NCI-H2196 treated with DMSO at 0.1 percent for 48 hours (cell line): ENCODE data around the gene PHRF1.

Experiments
- DNase-seq: peaks from one replicate; lab custom pipeline; 2025; ENCODE audit not compliant: unreplicated experiment; lab: John Stamatoyannopoulos, UW

The PHRF1 gene

DNA sequence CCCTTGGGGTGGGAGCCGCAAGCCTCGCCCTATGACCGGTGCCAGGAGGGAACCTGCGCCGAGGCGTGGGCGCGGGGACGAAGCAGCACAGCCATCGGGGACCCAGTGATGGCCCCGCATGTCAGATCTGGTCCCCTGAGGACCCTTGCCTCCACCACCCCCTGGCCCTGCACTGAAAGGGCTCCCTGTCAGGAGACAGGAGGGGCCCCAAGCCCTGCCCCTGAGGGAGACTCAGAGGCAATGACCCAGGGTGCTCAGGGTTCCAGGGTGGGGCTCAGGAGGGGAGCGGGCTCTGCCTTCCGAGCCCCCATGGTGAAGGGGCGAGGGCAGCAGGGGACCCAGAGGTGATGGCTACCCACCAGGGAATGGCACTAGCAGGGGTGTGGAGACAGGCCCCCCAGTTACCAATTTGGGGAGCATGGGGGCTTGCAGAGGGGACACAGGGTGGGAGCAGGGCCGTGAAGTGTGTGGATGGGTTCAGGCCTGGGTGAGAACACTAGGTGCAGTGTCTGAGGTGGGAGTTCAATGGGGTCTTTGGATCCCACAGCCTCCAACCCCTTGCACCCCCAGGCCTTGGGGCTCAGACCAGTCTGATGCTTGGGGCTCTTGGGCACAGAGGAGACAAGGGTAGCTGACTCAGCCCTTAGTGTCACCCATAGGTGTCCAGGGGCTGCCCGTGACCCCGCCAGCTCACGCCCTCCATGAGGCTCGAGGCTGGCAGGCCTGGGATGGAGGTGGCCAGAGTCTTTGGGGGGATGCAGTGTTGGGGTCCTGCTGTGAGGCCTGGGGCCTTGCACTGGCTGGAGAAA, 38.4 kb upstream of the PHRF1 start:
- no peak for DNase-seq

DNA sequence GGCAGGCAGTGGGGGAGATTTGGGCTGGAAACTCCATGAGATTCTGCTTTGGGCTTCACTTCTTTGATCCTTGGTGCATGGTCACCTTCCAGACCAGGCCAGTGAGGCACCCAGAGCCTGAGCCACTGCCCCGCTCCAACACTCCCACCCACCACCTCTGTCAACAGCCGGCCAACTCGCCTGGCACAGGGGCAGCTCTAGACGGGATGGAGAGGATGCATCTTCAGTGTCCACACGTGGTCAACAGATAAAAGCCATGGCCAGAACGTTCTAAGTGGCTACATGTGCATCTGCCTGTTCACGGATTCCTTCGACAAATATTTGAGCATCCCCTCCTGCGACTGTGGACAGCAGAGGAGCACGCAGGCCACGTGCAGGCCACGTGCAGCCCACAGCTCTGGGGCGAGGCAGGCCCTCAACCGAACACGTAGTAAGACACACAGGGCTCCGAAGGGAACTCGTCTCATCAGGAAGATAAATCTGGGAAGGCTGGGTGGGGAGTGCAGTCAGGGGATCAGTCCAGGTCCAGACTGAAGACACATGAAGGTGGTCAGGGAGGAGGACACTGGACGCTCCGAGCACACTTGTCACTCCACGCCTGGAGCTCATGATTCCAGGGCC, 37.7 kb upstream of the PHRF1 start:
- no peak for DNase-seq

DNA sequence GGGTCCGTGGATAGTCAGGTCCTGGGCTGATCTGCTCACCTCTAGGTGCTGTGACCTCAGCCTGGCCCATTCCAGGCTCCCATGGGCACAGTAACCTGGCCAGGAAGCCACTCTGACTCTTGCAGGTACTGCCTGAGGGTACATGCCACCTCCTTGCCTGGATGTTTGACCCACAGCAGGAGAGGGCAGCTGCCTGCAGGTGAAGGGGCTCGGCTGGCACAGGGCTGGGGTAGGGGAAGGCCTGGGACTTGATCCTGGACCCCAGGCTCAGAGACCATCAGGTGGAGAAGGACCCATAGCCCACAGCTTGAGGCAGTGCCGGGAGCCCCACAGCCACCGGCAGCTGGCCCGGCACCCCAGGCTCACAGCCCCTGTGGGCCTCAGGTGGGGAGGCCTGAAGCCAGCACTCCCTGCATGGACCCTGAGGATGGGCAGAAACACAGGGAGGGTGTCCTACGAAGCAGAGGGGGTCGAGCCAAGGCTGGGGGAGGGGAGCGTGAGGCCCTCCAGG, 36.2 kb upstream of the PHRF1 start:
- DNase-seq: no peak

DNA sequence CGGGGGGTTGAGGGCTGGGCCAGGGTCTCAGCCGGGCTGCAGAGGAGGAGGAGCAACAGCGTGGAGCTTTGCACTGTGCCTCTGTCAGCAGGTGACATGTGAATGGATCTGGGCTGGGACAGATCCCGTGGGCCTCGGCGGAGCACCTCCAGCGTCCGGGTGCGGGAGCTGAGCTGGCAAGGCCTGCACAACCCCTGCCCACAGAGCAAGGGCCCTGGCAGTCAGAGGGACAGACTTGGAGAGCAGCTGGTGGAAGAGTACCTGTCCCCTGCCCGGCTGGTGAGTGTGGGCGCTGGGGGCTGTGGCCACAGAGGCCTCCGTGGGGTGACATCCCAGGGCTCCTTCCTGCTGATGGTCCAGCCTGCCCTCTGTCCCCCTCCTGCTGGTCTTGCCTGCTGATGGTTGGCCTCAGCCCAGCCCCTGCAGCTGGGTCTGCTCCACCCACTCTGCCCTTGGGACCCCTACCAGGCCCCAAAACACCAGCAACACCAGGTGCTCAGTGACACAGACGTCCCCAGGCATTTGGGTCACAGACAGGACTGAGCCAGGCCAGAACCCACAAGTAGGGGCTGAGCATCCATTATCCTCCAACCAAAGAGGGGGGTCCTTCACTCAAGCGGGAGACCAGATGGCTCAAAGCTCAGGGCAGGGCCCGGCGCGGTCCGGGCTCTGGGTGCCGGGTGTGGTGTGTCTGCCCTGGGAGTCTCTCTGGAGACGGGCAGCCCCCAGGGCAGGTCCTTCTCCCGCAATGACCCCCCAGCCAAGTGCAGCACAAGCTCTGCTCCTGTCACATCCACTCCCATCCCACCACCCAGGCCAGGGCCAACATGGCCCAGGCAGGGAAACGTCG, 35.5 kb upstream of the PHRF1 start:
- DNase-seq: no peak

DNA sequence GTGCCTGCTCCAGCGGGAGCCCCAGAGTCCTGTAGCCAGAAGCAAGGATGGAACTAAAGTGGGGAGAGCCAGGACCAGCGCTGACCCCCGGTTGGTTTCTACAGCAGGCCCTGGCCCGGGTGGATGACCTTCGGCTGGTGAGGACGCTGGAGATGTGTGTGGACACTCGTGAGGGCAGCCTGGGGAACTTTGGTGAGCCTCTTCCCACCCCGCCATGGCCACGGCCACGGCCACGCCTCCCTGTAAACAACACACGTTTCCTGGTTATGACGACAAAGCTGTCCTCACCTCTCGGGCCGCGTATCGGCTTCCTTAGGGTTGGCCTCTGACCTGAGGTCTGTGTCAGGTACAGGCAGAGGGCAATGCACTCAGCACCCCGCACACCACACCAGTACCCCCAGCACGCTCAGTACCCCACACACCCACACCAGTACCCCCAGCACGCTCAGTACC, 34.8 kb upstream of the PHRF1 start:
- DNase-seq: no peak

DNA sequence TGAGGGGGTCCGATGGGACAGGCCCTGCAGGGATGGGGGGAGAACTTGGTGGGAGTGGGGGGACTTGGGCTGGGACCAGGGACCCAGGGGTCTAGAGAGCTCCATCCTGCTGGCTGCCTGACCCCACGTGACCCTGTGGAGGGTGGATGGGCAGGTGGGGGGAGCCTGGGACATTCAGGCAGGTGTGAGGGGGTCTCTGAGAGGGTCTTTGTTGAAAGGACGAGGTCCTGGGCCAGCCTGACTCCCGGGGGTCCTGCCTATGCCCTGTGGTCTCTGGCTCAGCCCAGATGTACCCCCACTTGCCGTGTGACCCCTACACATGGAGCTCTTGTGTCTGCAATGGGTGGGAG, 31.5 kb upstream of the PHRF1 start:
- DNase-seq: no peak

DNA sequence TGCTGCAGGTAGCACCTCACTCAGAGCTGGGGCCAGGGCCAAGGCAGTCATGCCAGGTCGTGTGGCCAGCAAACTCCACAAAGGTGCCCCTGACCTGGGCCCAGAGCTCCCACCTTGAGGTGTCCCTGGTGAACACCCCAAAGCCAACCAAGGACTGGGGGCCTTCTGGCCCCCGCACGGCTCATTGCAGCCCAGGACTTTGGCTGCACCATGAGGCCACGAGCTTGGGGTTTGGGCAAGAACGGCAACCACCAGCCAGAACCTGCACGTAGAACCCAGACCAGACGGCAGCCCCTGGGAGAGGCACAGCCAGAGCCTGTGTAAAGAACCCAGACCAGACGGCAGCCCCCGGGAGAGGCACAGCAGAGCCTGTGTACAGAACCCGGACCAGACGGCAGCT, 31.1 kb upstream of the PHRF1 start:
- no peak for DNase-seq

DNA sequence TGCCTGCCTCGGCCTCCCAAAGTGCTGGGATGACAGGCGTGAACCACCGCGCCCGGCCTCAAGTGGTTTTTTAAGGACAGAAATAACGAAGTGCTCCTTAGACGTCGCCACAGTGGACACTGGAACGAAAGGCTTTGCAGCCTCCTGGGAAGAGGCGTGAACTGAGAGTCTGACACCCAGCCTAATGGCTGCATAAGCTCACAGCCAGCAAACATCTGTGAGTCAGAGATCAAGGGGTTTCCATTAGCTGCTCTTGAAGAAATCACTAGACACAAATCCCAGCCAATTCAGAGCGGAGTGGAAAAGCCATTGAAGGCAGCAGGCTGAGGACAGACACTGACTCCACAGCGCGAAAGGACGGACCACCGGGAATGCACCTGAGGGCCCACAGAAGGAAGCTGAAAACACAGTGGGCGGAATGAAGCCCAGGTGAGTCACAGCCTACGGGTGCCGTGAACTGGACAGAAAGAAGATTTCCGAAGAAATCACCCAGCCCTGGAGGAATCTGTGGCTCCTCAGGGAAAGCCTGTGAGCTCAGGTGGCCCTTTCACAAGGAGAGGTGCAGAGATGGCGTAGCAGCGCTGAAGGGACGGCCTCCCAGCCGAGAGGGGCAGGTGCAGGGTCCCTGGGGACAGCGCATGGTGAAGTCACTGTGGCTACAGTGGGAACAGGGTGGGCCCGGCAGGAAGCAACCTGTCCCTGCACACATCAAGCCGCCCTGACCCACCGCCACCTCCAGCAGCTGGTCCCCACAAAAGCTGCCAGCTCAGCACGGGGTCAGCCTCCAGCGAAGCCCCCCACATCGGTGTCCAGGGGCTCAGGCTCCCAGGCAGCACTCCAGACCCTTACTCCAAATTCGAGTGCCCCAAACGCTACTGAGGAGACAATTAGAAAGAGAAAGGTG, 27.3 kb upstream of the PHRF1 start:
- no peak for DNase-seq

DNA sequence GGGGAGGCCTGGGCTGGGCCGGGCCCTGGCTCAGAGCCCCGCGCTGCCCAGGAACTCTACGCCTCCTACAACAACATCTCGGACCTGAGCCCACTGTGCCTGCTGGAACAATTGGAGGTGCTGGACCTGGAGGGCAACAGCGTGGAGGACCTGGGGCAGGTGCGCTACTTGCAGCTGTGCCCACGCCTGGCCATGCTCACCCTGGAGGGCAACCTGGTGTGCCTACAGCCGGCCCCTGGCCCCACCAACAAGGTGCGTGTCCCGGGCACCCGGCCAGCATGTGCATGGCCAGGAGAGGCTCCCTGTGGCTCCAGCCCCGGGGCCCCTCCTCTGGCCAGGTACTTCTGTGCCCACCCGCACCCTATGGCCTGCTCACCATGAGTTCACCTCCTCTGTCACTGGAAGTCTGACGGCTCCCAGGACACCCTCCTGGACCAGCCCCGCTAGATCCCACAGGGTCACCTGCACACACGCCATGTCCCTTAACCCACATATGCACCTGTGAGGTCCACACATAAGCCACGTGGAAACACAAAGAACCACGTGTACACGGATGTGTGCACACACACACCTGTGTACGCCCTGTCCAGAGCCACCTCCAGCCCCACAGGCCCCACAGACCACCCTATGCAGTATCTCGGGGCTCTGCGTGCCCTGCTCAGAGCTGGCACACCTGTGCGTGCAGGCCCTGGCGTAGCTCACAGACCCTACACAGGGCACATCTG, 26.1 kb upstream of the PHRF1 start:
- no peak for DNase-seq

DNA sequence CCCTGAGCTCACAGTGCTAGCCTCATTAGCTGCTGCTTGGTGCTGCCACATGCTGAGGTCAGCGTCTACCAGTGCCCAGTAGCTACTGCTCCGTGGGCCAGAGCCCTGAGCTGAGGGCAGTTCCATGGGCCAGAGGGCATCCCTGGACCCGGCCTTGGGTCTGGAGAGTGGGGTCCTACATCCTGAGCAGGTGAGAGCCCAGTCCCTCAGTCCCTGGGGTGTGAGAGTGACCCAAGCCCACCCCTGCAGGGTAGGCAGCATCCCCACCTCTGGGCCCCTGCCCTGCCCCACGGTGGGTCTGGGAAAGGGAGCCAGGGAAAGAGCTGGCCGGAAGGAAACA, 25.6 kb upstream of the PHRF1 start:
- no peak for DNase-seq

DNA sequence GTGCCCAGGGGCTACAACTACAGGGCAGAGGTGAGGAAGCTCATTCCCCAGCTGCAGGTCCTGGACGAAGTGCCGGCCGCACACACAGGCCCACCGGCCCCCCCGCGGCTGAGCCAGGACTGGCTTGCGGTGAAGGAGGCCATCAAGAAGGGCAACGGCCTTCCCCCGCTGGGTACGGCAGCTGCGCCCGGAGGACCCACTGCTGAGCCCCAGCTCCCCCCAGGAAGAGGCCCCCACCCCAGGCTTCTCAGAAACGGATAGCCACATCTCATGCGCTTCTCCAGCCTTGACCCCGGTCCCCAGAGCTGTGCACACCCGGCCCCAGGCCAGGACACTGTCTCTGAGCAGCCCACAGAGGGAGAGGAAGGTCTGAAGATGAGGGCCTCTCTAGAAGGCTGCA, 25.1 kb upstream of the PHRF1 start:
- DNase-seq: no peak

DNA sequence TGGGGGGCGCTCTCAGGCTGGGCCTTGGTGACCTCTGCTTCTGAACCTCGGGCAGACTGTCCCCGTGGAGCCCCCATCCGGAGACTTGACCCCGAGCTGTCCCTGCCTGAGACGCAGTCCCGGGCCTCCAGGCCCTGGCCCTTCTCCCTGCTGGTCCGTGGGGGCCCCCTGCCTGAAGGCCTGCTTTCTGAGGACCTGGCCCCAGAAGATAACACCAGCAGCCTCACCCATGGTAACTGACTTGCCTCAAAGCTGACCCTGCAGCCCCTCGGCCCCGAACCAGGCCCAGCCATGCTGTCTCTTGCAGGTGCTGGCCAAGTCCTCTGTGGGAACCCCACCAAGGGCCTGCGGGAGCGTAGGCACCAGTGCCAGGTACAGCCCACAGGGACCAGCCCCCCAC, 24.7 kb upstream of the PHRF1 start:
- no peak for DNase-seq

DNA sequence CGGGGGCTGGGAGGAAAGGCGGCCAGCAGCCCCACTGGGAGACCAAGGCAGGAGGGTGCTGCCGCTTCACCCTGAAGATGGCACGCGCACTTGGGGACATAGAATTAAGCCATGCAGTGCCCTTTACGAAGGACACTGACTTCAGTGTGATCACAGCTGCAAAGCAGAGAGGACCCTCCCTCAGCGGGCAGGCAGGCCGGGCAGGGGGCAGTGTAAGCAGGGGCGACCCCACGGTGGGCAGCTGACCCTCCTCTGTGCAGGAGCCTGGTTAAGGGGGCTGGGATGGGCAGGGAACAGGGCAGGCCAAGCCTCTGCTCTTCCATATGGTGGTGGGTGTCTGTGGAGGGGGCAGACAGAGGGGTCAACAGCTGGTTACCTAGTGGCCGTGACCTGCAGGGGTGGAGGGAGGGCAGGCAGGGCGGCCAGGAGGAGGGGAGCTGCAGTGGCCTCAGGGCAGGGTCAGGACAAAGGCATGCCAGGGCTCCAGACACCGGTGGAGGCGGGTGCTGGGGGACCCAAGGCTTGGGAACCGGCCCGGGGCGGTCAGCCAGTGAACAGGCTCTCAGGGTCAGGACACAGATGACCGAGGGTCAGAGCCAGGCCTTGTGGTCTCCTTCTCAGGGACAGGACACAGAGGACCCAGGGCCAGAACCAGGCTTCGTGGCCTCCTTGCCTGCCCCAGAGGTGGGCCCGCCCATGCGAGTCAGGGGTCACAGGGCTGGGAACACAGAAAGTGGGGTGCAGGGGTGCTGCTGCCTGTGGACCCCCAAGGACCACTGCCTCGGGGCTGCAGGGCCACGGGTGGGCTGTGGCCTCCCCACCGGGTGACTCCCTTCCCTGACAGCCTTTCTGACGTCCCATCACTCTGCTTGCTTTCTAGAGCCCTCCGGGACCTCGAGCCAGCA, 22.9 kb upstream of the PHRF1 start:
- no peak for DNase-seq

DNA sequence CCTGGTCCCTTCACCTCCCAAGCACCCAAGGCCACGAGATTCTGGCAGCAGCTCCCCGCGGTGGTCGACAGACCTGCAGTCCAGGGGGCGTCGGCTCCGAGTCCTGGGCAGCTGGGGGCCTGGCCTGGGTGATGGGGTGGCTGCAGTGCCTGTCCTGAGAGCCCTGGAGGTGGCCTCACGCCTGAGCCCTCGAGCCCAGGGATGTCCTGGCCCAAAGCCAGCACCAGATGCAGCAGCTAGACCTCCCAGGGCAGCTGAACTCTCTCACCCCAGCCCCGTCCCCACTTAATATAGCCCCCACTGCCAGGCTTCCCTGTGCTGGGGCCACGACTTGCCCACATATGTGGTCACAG, 22.3 kb upstream of the PHRF1 start:
- DNase-seq: no peak

DNA sequence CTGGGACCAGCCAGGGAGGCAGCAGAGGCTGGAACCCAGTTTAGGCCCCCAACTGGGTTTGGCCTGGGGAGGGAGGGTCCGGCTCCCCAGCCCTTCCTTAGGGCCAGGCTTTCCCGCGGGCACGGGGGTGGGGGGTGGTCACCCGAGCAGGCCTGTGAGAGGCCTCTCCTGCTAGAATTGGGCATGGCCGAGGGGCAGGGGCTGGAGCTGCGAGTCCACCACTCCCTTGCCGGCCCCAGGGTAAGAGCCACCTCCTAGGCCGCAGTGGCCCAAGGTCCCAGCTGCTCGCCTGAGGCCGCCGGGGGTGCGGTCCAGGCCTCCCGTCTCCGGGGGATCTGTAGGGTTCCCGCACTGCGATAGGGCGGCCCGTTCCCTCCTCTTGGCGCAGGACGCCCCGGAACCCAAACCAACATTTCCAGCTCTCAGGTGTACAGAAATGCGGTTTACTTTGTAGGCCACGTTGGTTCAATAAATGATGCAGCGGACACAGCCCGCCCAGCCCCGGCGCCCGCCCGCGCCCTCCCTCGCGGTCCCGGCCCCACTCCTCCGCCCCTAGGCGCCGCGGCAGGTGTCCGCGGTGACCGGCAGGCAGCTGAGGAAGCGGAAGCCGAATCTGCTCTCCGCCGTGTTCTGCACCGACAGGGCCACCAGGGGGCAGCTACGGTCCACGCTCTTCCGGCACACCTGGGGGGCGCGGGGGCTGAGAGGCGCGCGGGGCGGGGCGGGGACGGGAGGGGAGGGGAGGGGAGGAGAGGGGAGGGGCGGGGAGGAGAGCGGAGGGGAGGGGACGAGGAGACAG, 21.6 kb upstream of the PHRF1 start:
- DNase-seq: peak; percentile 81

DNA sequence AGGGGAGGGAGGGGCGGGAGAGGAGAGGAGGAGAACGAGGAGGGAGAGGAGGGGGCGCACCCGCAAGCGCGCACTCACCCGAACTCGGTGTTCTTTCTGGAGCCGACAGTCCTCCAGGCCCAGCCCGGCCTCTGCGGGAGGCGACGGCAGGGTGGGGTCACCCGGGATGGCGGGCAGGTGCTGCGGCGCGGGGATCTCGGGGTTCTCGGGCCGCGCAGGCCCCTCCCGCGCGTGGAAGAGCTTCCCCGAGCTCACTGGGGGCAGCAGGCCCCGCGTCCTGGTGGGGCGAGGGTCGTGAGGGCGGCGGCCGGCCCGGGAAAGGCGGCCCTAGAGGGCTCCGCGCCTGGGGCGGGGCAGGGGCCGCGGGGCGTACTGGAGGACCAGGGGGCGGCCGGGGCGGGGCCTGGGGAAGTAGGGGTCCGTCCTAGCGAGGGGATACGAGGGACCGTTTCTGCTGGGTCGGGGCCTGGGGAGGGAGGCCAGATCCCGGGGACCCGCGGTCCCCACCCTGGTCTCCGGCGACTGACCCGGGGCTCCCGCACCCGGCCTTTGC, 21.0 kb upstream of the PHRF1 start:
- DNase-seq: no peak

DNA sequence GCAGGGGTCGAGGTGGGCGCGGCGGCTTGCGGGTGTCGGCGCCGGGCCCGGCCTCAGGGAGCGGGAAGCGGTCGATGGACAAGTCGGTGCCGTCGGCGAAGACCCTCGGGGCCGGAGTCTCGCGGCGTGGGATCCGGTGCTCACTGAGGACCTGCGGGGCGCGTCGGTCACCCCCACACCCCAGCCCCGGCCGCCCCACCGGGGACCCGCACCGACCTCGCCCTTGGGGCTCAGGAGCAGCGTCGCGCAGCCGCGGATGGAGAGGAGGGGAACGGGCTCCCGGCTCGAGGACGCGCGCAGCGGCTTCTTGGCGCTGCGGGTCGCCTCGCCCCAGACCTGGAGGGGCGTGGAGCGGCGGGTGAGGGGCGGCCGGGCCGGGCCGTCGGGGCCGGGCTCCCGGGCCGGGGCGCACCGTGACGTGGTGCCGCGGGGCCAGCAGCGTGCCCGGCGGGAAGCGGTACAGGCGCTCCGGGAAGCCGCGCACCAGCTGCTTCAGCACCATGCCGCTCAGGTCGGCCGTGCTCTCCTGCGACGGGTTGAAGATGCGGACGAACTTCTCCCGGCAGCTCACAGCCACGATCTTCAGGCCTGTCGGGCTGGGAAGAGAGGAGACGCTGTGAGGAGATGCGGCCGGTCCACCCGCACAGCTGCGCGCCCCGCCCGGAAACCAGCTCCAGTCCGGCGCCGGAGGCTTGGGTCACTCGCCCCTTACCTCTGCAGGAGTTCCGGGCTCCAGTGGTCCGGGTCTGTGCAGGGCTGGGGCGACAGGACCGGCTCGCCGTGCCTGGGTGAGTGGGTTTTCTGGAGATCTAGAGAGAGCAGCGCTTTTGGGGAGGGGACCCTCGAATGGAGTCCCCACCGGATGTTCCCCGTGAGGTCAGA, 20.2 kb upstream of the PHRF1 start:
- DNase-seq: no peak
